Glutamatergic neuron (in vitro differentiated cells): ENCODE results near the gene CCDC85B. TPM values are rescaled to one million over a fixed set of nuclear protein-coding genes. Genes with fewer than 3 reads are reported as not detected.

Experiments
- DNase-seq: peaks from one replicate; pipeline ENCODE4 v3.0.0; 2022
- H3K27ac Mint-ChIP-seq: one replicate; pipeline ENCODE4 v1.8.0; 2020; ENCODE audit warnings: mild to moderate bottlenecking, mixed read lengths, inconsistent platforms; ENCODE audit not compliant: unreplicated experiment
- H3K27me3 Mint-ChIP-seq: one replicate; pipeline ENCODE4 v1.8.0; 2020; ENCODE audit warnings: mild to moderate bottlenecking, moderate library complexity, mixed read lengths, inconsistent platforms; ENCODE audit not compliant: unreplicated experiment
- H3K36me3 Mint-ChIP-seq: one replicate; pipeline ENCODE4 v1.8.0; 2020; ENCODE audit warnings: mild to moderate bottlenecking, mixed read lengths, inconsistent platforms; ENCODE audit not compliant: unreplicated experiment
- H3K4me1 Mint-ChIP-seq: one replicate; pipeline ENCODE4 v1.8.0; 2020; ENCODE audit warnings: mild to moderate bottlenecking, low read depth, mixed read lengths, inconsistent platforms; ENCODE audit not compliant: unreplicated experiment
- H3K4me3 Mint-ChIP-seq: one replicate; pipeline ENCODE4 v1.8.0; 2020; ENCODE audit warnings: mild to moderate bottlenecking, mixed read lengths, inconsistent platforms; ENCODE audit not compliant: unreplicated experiment
- H3K9me3 Mint-ChIP-seq: one replicate; pipeline ENCODE4 v1.8.0; 2020; ENCODE audit warnings: mild to moderate bottlenecking, moderate library complexity, mixed read lengths, inconsistent platforms; ENCODE audit not compliant: unreplicated experiment
- total RNA-seq: library from RNA; stranded (reverse); fragmentation: NEBNext Ultra II Directional; extraction: Animal tissue kit (Norgen Biotek cat#: 25700); gene quantifications from one replicate; pipeline ENCODE4 v1.2.1, GENCODE V29; 2021; ENCODE audit not compliant: unreplicated experiment
- TF ChIP-seq, protein P1 (sequence below): fragments of 200-600 bp; sonication (generic); IDR thresholded peaks from one replicate; pipeline ENCODE4 v1.5.0; 2021; ENCODE audit not compliant: partially characterized antibody, unreplicated experiment

CCDC85B gene
- total RNA-seq, 1 donor from 2014 or later, result 23.6 TPM

DNA sequence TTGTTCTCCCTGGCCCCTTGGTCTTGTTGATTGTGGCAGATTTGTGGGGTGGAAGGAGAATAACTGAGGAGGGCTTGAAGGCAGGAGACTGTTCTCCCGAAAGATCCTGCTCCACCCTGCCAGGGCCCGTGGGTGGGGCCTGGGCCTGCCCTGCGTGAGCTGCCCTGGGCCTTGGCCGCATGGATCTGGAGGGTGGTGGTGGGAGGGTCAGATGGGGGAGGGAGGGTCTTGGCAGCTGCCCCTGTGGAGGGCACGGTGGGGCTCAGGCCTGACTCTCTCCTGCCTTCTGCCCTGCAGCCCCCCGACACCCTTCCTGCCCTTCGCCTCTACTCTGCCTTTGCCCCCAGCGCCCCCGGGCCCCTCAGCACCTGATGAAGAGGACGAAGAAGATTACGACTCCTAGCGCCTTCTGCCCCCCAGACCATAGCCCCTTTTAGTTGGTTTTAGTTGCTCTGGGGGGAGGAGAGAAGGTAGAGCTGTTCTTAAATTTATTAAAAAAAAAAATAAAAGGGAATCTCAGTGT is 30.6 kb downstream of the CCDC85B start:
- Mint-ChIP-seq H3K4me3 (no peak overlapping the region), H3K9me3 (peaks cover 5% of the 10 kb centered on the region), H3K4me1 (no peaks in the 10 kb centered on the region), H3K27me3 (peaks cover 8% of the 10 kb centered on the region), H3K36me3 (no peaks in the 10 kb centered on the region), H3K27ac (no peak overlapping the region)
- TF ChIP-seq, protein P1, sequence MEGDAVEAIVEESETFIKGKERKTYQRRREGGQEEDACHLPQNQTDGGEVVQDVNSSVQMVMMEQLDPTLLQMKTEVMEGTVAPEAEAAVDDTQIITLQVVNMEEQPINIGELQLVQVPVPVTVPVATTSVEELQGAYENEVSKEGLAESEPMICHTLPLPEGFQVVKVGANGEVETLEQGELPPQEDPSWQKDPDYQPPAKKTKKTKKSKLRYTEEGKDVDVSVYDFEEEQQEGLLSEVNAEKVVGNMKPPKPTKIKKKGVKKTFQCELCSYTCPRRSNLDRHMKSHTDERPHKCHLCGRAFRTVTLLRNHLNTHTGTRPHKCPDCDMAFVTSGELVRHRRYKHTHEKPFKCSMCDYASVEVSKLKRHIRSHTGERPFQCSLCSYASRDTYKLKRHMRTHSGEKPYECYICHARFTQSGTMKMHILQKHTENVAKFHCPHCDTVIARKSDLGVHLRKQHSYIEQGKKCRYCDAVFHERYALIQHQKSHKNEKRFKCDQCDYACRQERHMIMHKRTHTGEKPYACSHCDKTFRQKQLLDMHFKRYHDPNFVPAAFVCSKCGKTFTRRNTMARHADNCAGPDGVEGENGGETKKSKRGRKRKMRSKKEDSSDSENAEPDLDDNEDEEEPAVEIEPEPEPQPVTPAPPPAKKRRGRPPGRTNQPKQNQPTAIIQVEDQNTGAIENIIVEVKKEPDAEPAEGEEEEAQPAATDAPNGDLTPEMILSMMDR, result no peak
- DNase-seq, result no peak

DNA sequence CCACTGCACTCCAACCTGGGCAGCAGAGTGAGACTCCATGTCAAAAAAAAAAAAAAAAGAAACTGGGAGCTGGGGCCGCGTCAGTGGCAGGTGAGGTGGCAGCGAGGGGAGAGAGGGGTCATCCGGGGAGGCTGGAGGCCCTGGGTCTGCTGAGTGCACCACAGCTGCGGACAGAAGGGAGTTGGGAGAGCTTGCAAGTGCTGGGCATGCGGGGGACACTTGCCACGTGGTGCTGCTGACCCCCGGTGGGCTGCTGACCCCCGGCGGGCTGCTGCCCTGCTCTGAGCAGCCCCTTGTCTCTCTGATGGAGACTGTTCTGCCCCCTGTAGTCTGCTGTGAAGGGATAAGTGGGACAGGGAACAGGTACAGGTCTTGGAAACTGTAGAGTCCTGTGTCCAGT is 31.4 kb downstream of the CCDC85B start:
- Mint-ChIP-seq H3K27me3 (peaks cover 4% of the 10 kb centered on the region), H3K27ac (no peak overlapping the region), H3K4me1 (no peaks in the 10 kb centered on the region), H3K9me3 (peaks cover 5% of the 10 kb centered on the region), H3K36me3 (no peaks in the 10 kb centered on the region), H3K4me3 (no peak overlapping the region)
- no peak for DNase-seq
- TF ChIP-seq, protein P1, result no peak

DNA sequence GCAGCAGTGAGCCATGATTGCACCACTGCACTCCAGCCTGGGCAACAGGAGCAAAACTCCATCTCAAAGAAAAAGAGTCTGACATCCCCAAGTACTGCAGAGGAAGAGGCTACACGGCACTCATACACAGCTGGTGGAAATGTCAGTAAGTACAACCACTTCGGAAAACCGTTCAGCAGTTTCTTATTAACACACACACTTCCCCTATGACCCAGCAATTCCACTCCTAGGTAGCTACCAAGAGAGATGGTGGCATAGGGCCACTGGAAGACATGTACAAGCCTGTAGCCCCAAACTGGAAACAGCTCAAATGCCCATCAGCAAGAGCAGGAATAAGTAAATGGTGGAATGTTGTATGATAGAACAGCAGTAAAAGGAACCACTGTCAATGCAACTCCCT is 32.1 kb downstream of the CCDC85B start:
- no peaks in the 10 kb centered on the region for H3K4me1 Mint-ChIP-seq
- H3K27ac Mint-ChIP-seq, result no peak overlapping the region
- no peak overlapping the region for H3K4me3 Mint-ChIP-seq
- H3K9me3 Mint-ChIP-seq, result peaks cover 5% of the 10 kb centered on the region
- no peak for DNase-seq
- H3K36me3 Mint-ChIP-seq, result no peaks in the 10 kb centered on the region
- TF ChIP-seq, protein P1, result no peak
- peaks cover 1% of the 10 kb centered on the region for H3K27me3 Mint-ChIP-seq

DNA sequence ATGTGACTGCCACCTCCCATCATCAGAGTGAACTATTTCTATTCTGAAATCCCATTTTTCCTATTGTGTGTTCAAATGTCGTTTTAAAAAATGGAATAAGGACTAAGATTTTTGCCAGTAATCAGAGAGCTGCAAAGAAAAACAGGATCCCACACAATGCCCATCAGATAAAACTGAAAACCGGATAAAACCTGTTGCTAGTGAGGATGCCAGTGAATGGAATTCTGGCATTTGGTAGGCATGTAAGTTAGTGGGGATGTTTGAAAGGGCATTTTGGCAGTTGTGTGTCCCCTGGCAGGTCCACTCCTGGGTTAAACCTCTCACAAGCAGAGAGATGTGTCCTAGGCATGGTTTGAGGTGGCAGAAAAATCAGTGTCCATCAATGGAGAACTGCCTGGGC is 34.9 kb downstream of the CCDC85B start:
- Mint-ChIP-seq H3K27ac (no peak overlapping the region), H3K36me3 (no peaks in the 10 kb centered on the region), H3K4me1 (no peaks in the 10 kb centered on the region), H3K27me3 (peaks cover 1% of the 10 kb centered on the region), H3K9me3 (peaks cover 2% of the 10 kb centered on the region), H3K4me3 (no peak overlapping the region)
- DNase-seq, result no peak
- TF ChIP-seq, protein P1, result no peak

DNA sequence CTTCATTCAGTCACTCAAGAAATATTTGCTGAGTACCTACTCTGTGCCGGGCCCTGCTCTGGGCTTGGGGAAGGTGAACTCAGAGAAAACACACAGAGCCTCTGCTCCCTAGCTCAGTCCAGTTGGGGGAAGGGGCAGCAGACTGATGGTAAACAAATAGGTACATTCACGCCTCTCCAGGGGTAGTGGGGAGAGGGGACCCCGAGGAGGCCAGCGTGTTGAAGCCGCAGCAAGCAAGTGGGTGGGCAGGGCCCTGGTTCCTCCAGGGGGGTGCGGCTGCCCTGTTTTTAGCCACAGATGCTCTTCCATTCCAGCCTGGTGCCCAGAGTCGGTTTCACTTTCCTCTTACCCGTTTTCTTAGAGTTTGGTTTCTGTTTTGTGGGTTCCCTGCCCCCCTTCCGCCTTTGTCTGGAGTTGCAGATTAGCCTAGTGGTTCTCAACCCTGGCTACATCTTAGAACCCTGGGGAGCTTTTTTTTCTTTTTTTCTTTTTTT is 37.5 kb downstream of the CCDC85B start:
- no peak for DNase-seq
- Mint-ChIP-seq H3K27ac (no peak overlapping the region), H3K36me3 (no peaks in the 10 kb centered on the region), H3K4me3 (no peak overlapping the region), H3K27me3 (no peaks in the 10 kb centered on the region), H3K4me1 (no peaks in the 10 kb centered on the region), H3K9me3 (no peaks in the 10 kb centered on the region)
- TF ChIP-seq, protein P1, result no peak
